GM23338 (cell line): Measurements from ENCODE around the gene EIF3L. TPM values are rescaled to one million over a fixed set of nuclear protein-coding genes. Genes with fewer than 3 reads are reported as not detected.

Experiments
- CREB1 ChIP-seq: fragments of 250-450 bp; sonication (Bioruptor Pico); IDR thresholded peaks from 2 replicates; pipeline ENCODE4 v1.5.0; 2020; ENCODE audit warnings: low read depth, mild to moderate bottlenecking, moderate library complexity
- EZH2 ChIP-seq: fragments of 200-600 bp; sonication (generic); IDR thresholded peaks from one replicate; pipeline ENCODE4 v1.8.0; 2017; ENCODE audit warnings: antibody characterized with exemption, mild to moderate bottlenecking, low read depth; ENCODE audit not compliant: unreplicated experiment
- EZH2phosphoT487 ChIP-seq: fragments of 200-600 bp; sonication (generic); IDR thresholded peaks from one replicate; pipeline ENCODE4 v1.8.1; 2018; ENCODE audit warnings: antibody characterized with exemption; ENCODE audit not compliant: unreplicated experiment
- JUNB ChIP-seq: IDR thresholded peaks from one replicate; pipeline ENCODE4 v1.6.1; 2016; ENCODE audit warnings: antibody characterized with exemption; ENCODE audit not compliant: unreplicated experiment
- POLR2AphosphoS5 ChIP-seq: IDR thresholded peaks from 2 replicates; pipeline ENCODE4 v1.6.1; 2016; ENCODE audit warnings: antibody characterized with exemption, low read depth
- STAT1 ChIP-seq: IDR thresholded peaks from one replicate; pipeline ENCODE4 v1.6.1; 2016; ENCODE audit warnings: antibody characterized with exemption; ENCODE audit not compliant: unreplicated experiment
- ZNF331 ChIP-seq: fragments of 250-450 bp; sonication (Bioruptor Pico); IDR thresholded peaks from 2 replicates; pipeline ENCODE4 v1.5.0; 2020; ENCODE audit warnings: low read depth, mild to moderate bottlenecking, moderate library complexity
- polyA plus RNA-seq: library from polyadenylated mRNA; unstranded; fragments of >200 nt; fragmentation: Nextera tagmentation; extraction: Ambion mirVana; gene quantifications from 2 replicates; pipeline ENCODE4 v1.2.1, GENCODE V29; 2016
- total RNA-seq: library from RNA; depleted of rRNA; stranded (reverse); fragments of >200 nt; shearing (Covaris generic); gene quantifications from 2 replicates; pipeline ENCODE4 v1.2.3, GENCODE V29; 2014
- TF ChIP-seq, protein P1 (sequence below): fragments of 250-450 bp; sonication (Bioruptor Pico); IDR thresholded peaks from 2 replicates; pipeline ENCODE4 v1.5.0; 2020; ENCODE audit warnings: mild to moderate bottlenecking, moderate library complexity
- TF ChIP-seq, protein P2 (sequence below): IDR thresholded peaks from 2 replicates; pipeline ENCODE4 v1.6.1; 2016; ENCODE audit warnings: antibody characterized with exemption

EIF3L gene
- total and polyA plus RNA-seq, 2 experiments from 2014 or later = 430 to 459 TPM

DNA sequence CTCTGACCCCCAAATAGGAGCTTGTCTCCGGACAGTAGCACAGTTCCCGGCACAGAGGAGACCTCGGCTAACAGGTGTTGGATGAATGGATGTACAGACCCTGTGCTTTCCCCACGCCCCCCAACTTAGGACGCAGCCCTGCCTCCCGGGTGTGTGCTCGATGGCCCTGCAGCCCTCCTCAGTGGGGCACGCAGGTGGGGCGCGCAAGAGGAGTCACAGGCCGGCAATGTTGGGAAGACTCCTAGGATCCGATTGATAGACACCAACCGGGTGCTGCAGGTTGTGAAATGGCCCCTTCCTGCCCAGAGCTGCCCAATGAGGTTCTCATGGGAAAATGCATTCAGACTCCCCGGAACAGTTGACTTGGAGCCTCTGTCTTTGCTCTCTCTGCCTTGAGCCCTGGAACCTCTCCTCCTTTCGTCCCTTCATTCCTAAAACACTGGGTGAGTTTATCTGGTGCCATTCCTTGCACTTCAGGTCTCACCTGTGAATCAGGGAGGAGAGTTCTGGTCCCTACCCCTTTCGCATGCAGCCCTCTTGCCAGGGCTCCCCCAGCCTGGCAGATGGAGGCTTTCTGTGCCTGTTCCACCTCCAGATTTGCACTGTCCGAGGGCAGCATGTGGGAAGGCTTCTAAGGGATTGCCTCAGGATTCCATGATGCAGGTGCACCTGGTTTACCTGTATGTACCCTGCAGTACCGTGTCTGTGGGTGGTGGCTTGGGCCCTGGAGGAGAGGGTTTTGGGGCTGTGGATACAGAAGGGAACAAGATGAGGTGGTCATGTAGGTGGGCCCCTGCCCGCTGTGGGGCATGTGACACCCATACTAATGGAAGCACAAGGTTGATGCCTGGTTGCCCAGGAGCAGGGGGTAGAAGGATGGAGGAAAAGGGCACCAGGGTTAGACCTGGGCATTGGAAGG, 58.1 kb downstream of the EIF3L start (continued):
- TF ChIP-seq, protein P1, sequence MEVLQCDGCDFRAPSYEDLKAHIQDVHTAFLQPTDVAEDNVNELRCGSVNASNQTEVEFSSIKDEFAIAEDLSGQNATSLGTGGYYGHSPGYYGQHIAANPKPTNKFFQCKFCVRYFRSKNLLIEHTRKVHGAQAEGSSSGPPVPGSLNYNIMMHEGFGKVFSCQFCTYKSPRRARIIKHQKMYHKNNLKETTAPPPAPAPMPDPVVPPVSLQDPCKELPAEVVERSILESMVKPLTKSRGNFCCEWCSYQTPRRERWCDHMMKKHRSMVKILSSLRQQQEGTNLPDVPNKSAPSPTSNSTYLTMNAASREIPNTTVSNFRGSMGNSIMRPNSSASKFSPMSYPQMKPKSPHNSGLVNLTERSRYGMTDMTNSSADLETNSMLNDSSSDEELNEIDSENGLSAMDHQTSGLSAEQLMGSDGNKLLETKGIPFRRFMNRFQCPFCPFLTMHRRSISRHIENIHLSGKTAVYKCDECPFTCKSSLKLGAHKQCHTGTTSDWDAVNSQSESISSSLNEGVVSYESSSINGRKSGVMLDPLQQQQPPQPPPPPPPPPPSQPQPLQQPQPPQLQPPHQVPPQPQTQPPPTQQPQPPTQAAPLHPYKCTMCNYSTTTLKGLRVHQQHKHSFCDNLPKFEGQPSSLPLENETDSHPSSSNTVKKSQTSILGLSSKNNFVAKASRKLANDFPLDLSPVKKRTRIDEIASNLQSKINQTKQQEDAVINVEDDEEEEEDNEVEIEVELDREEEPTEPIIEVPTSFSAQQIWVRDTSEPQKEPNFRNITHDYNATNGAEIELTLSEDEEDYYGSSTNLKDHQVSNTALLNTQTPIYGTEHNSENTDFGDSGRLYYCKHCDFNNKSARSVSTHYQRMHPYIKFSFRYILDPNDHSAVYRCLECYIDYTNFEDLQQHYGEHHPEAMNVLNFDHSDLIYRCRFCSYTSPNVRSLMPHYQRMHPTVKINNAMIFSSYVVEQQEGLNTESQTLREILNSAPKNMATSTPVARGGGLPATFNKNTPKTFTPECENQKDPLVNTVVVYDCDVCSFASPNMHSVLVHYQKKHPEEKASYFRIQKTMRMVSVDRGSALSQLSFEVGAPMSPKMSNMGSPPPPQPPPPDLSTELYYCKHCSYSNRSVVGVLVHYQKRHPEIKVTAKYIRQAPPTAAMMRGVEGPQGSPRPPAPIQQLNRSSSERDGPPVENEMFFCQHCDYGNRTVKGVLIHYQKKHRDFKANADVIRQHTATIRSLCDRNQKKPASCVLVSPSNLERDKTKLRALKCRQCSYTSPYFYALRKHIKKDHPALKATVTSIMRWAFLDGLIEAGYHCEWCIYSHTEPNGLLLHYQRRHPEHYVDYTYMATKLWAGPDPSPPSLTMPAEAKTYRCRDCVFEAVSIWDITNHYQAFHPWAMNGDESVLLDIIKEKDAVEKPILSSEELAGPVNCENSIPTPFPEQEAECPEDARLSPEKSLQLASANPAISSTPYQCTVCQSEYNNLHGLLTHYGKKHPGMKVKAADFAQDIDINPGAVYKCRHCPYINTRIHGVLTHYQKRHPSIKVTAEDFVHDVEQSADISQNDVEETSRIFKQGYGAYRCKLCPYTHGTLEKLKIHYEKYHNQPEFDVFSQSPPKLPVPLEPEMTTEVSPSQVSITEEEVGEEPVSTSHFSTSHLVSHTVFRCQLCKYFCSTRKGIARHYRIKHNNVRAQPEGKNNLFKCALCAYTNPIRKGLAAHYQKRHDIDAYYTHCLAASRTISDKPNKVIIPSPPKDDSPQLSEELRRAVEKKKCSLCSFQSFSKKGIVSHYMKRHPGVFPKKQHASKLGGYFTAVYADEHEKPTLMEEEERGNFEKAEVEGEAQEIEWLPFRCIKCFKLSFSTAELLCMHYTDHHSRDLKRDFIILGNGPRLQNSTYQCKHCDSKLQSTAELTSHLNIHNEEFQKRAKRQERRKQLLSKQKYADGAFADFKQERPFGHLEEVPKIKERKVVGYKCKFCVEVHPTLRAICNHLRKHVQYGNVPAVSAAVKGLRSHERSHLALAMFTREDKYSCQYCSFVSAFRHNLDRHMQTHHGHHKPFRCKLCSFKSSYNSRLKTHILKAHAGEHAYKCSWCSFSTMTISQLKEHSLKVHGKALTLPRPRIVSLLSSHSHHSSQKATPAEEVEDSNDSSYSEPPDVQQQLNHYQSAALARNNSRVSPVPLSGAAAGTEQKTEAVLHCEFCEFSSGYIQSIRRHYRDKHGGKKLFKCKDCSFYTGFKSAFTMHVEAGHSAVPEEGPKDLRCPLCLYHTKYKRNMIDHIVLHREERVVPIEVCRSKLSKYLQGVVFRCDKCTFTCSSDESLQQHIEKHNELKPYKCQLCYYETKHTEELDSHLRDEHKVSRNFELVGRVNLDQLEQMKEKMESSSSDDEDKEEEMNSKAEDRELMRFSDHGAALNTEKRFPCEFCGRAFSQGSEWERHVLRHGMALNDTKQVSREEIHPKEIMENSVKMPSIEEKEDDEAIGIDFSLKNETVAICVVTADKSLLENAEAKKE (CRISPR knock-in tag) = no peak
- TF ChIP-seq EZH2 (no peak), CREB1 (no peak), EZH2phosphoT487 (no peak), ZNF331 (no peak), POLR2AphosphoS5 (no peak), JUNB (no peak), STAT1 (no peak)
- TF ChIP-seq, protein P2, sequence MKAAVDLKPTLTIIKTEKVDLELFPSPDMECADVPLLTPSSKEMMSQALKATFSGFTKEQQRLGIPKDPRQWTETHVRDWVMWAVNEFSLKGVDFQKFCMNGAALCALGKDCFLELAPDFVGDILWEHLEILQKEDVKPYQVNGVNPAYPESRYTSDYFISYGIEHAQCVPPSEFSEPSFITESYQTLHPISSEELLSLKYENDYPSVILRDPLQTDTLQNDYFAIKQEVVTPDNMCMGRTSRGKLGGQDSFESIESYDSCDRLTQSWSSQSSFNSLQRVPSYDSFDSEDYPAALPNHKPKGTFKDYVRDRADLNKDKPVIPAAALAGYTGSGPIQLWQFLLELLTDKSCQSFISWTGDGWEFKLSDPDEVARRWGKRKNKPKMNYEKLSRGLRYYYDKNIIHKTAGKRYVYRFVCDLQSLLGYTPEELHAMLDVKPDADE = no peak
